ENCODE data around the gene KIFC3.
"Not testable (repeated sequence)": the region's sequence is repeated elsewhere in the genome, so short reads cannot be mapped to it uniquely, and the experiment has no call there.

KIFC3 gene

DNA sequence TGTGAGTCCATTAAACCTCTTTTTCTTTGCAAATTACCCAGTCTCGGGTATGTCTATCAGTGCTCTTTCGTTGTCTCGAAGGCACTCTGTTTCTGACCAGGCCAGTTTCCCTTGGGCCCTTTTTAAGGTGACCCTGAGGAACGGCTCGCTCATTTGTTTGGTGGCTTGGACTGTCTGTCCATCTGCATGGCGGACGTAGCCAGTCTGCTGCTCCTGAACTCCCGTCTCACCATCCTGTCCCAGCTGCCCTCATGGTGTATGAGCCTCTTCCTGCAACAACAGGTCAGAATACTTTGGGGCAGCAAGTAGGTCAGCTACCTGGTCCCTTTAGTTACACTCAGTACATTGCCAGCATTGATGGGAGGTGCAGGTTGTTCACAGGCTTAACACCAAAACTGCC is 88.7 kb downstream of the KIFC3 start:
- POLR2A ChIA-PET = interaction anchor here (0.6 kb wide), 1 partner anchor 171 kb away, joined by 7 read pairs; no protein-coding TSS in a partner anchor
- H3K27ac ChIP-seq (ENCODE audit: extremely low read depth, low read depth, low read length) = no peak overlapping the region
- H3K4me3 ChIP-seq (ENCODE audit: low read depth, low read length) = no peak overlapping the region
- H3K9me3 ChIP-seq (ENCODE audit: control insufficient read depth, insufficient read depth, low read depth, low read length) = no peaks in the 10 kb centered on the region
- H3K36me3 ChIP-seq (ENCODE audit: control insufficient read depth in 2 of 2, insufficient read depth in 1 of 2, low read length in 2 of 2) = no peaks in the 10 kb centered on the region
- CTCF ChIA-PET = interaction anchor here (2.0 kb wide), 1 partner anchor 9 kb away, joined by 5 read pairs; no protein-coding TSS in a partner anchor
- no peak for TF ChIP-seq AEBP2 (tag by site-specific recombination; IDR thresholded peaks at IDR 0.05; ENCODE audit: borderline replicate concordance)
- TF ChIP-seq ZNF549 (tag by site-specific recombination; IDR thresholded peaks at IDR 0.05) = no peak
- TF ChIP-seq ZNF561 (tag by site-specific recombination; IDR thresholded peaks at IDR 0.05; ENCODE audit: borderline replicate concordance) = no peak
- TF ChIP-seq ZNF416 (tag by site-specific recombination; IDR thresholded peaks at IDR 0.05) = no peak
- no peak for TF ChIP-seq ZNF785 (tag by site-specific recombination; IDR thresholded peaks at IDR 0.05)
- no peak for TF ChIP-seq EGR2 (tag by site-specific recombination; IDR thresholded peaks at IDR 0.05; ENCODE audit: low read depth)
- no peak for TF ChIP-seq ZNF639 (tag by site-specific recombination; IDR thresholded peaks at IDR 0.05)
- TF ChIP-seq ZNF629 (tag by site-specific recombination; IDR thresholded peaks at IDR 0.05) = no peak
- no peak for TF ChIP-seq ZNF10 (tag by site-specific recombination; IDR thresholded peaks at IDR 0.05)
- no peak for TF ChIP-seq REPIN1 (tag by site-specific recombination; IDR thresholded peaks at IDR 0.05; ENCODE audit: low read depth)
- TF ChIP-seq ZBTB21 (tag by site-specific recombination; IDR thresholded peaks at IDR 0.05) = no peak
- no peaks in the 10 kb centered on the region for H3K4me1 ChIP-seq (ENCODE audit: control insufficient read depth, insufficient read depth, low read length)

GRCh38 chr16:57712569-57712968 is 89.7 kb downstream of the KIFC3 start:
- CTCF ChIA-PET = interaction anchor here (2.0 kb wide), 1 partner anchor 10 kb away, joined by 5 read pairs; no protein-coding TSS in a partner anchor

GRCh38 chr16:57711993-57712392 is 90.3 kb downstream of the KIFC3 start:
- Histone ChIP-seq H3K4me1 (ENCODE audit: control insufficient read depth, insufficient read depth, low read length) (no peaks in the 10 kb centered on the region), H3K4me3 (ENCODE audit: low read depth, low read length) (no peak overlapping the region), H3K9me3 (ENCODE audit: control insufficient read depth, insufficient read depth, low read depth, low read length) (no peaks in the 10 kb centered on the region), H3K27ac (ENCODE audit: extremely low read depth, low read depth, low read length) (no peak overlapping the region), H3K36me3 (ENCODE audit: control insufficient read depth in 2 of 2, insufficient read depth in 1 of 2, low read length in 2 of 2) (no peaks in the 10 kb centered on the region)
- CTCF ChIA-PET = interaction anchor here (1.1 to 2.0 kb wide), 2 partner anchors 11 to 38 kb away, joined by 3 to 5 read pairs; no protein-coding TSS in a partner anchor
- no peak for TF ChIP-seq ZNF426 (tag by site-specific recombination; IDR thresholded peaks at IDR 0.05)
- TF ChIP-seq, protein P1, sequence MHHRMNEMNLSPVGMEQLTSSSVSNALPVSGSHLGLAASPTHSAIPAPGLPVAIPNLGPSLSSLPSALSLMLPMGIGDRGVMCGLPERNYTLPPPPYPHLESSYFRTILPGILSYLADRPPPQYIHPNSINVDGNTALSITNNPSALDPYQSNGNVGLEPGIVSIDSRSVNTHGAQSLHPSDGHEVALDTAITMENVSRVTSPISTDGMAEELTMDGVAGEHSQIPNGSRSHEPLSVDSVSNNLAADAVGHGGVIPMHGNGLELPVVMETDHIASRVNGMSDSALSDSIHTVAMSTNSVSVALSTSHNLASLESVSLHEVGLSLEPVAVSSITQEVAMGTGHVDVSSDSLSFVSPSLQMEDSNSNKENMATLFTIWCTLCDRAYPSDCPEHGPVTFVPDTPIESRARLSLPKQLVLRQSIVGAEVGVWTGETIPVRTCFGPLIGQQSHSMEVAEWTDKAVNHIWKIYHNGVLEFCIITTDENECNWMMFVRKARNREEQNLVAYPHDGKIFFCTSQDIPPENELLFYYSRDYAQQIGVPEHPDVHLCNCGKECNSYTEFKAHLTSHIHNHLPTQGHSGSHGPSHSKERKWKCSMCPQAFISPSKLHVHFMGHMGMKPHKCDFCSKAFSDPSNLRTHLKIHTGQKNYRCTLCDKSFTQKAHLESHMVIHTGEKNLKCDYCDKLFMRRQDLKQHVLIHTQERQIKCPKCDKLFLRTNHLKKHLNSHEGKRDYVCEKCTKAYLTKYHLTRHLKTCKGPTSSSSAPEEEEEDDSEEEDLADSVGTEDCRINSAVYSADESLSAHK (tag by site-specific recombination; IDR thresholded peaks at IDR 0.05) = no peak
- TF ChIP-seq GLIS1 (tag by site-specific recombination; IDR thresholded peaks at IDR 0.05) = no peak
- TF ChIP-seq ZNF624 (tag by site-specific recombination; IDR thresholded peaks at IDR 0.05) = no peak
- TF ChIP-seq, protein P2, sequence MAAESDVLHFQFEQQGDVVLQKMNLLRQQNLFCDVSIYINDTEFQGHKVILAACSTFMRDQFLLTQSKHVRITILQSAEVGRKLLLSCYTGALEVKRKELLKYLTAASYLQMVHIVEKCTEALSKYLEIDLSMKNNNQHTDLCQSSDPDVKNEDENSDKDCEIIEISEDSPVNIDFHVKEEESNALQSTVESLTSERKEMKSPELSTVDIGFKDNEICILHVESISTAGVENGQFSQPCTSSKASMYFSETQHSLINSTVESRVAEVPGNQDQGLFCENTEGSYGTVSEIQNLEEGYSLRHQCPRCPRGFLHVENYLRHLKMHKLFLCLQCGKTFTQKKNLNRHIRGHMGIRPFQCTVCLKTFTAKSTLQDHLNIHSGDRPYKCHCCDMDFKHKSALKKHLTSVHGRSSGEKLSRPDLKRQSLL (tag by site-specific recombination; IDR thresholded peaks at IDR 0.05) = no peak
- TF ChIP-seq ZNF560 (tag by site-specific recombination; IDR thresholded peaks at IDR 0.05; ENCODE audit: borderline replicate concordance) = no peak
- no peak for TF ChIP-seq GLIS2 (tag by site-specific recombination; IDR thresholded peaks at IDR 0.05)
- TF ChIP-seq KLF1 (tag by site-specific recombination; IDR thresholded peaks at IDR 0.05) = no peak
- no peak for TF ChIP-seq ZNF221 (tag by site-specific recombination; IDR thresholded peaks at IDR 0.05; ENCODE audit: borderline replicate concordance)
- no peak for TF ChIP-seq ZNF626 (tag by site-specific recombination; IDR thresholded peaks at IDR 0.05)
- TF ChIP-seq ZNF837 (tag by site-specific recombination; IDR thresholded peaks at IDR 0.05) = no peak
- POLR2A ChIA-PET = no interaction called here

More at GRCh38 chr16:57712569-57712968, 89.7 kb downstream of the KIFC3 start:
- H3K9me3 ChIP-seq (ENCODE audit: control insufficient read depth, insufficient read depth, low read depth, low read length); POLR2A ChIA-PET; H3K27ac ChIP-seq (ENCODE audit: extremely low read depth, low read depth, low read length); H3K4me1 ChIP-seq (ENCODE audit: control insufficient read depth, insufficient read depth, low read length); H3K36me3 ChIP-seq (ENCODE audit: control insufficient read depth in 2 of 2, insufficient read depth in 1 of 2, low read length in 2 of 2); H3K4me3 ChIP-seq (ENCODE audit: low read depth, low read length): not testable (repeated sequence)
